Stimulated activated CD4-positive, alpha-beta T cell treated with anti-CD3 and anti-CD28 coated beads, Interleukin-1b, Interleukin-23, amount 100 ng/mL, for 4 hours (primary cell): ENCODE data around the gene PDCD11.

Experiments
- DNase-seq, 2 donors: peaks; one replicate each; pipeline ENCODE4 v3.0.0-alpha.2; 2020; ENCODE audit warnings: low read depth in 2 of 2

The PDCD11 gene

GRCh38 chr10:103451091-103451813 is 54.8 kb downstream of the PDCD11 start:
- peak in 1 of 2 donors; percentile 30 for DNase-seq

GRCh38 chr10:103451831-103452505 is 55.5 kb downstream of the PDCD11 start, which contains the start of gene CALHM2:
Gene CALHM2 (minus strand): TSS chr10:103452370. CDS start chr10:103449941, 2,429 bp downstream.
- DNase-seq: peak; percentile 34 to 58

GRCh38 chr10:103452506-103453230 is 56.2 kb downstream of the PDCD11 start:
- DNase-seq: no peak

GRCh38 chr10:103454026-103454425 is 57.6 kb downstream of the PDCD11 start:
- no peak for DNase-seq

- no peak for DNase-seq
Observed at GRCh38 chr10:103455235-103455634, 58.8 kb downstream of the PDCD11 start.

- DNase-seq: no peak
Observed at GRCh38 chr10:103456074-103456660, 59.7 kb downstream of the PDCD11 start.

- DNase-seq: no peak
Observed at GRCh38 chr10:103457176-103457712, 60.8 kb downstream of the PDCD11 start.

GRCh38 chr10:103457896-103458583 is 61.6 kb downstream of the PDCD11 start:
- DNase-seq: no peak

GRCh38 chr10:103458720-103459119 is 62.3 kb downstream of the PDCD11 start, which contains the start of gene CALHM1:
Gene CALHM1 (minus strand): TSS chr10:103458900. CDS start chr10:103458751, 149 bp downstream.
- no peak for DNase-seq

GRCh38 chr10:103459615-103460014 is 63.2 kb downstream of the PDCD11 start:
- no peak for DNase-seq

- DNase-seq: no peak
Observed at GRCh38 chr10:103463499-103463898, 67.1 kb downstream of the PDCD11 start.

- no peak for DNase-seq
Observed at GRCh38 chr10:103465411-103466179, 69.2 kb downstream of the PDCD11 start.

GRCh38 chr10:103466734-103467133 is 70.3 kb downstream of the PDCD11 start:
- DNase-seq: no peak

- no peak for DNase-seq
Observed at GRCh38 chr10:103467406-103467805, 71.0 kb downstream of the PDCD11 start.

GRCh38 chr10:103469201-103469600 is 72.8 kb downstream of the PDCD11 start:
- DNase-seq: no peak

- peak; percentile 20 to 34 for DNase-seq
Observed at GRCh38 chr10:103470761-103471653, 74.6 kb downstream of the PDCD11 start.

- DNase-seq: no peak
Observed at GRCh38 chr10:103472005-103472404, 75.6 kb downstream of the PDCD11 start.

GRCh38 chr10:103473261-103473671 is 76.8 kb downstream of the PDCD11 start:
- no peak for DNase-seq

GRCh38 chr10:103474077-103474476 is 77.7 kb downstream of the PDCD11 start:
- DNase-seq: no peak
